ENCODE results near the gene NEU3.
"Not testable (repeated sequence)": the region's sequence is repeated elsewhere in the genome, so short reads cannot be mapped to it uniquely, and the experiment has no call there.

Gene NEU3

GRCh38 chr11:75029836-75030631 lies 41.3 kb downstream of the NEU3 start:
- no peak for DNase-seq

DNA sequence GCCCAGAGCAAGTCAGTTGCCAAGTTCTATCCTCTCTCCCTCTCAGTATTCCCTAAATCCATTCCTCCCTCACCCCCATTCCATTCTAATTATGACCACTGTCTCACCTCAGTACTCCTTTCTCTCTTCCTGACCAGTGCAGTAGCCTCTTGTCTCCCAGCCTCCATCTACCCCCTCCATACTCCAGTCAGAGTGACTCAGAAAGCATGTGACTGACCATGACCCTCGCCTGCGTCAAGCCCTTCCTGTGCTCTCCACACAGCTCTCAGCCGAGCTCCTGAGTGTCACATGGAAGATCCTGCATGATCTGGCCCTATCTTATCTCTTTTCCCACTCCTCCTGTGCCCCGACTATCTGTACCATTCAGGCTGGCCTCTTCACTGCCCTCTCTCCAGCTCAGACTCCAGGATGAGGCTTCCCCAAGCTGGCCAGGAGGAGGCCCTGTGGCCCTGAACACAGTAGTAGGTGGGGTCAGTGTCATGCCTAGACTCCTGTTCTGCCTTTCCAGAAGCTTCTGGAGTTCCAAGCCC lies 42.6 kb downstream of the NEU3 start:
- no peak for DNase-seq

DNA sequence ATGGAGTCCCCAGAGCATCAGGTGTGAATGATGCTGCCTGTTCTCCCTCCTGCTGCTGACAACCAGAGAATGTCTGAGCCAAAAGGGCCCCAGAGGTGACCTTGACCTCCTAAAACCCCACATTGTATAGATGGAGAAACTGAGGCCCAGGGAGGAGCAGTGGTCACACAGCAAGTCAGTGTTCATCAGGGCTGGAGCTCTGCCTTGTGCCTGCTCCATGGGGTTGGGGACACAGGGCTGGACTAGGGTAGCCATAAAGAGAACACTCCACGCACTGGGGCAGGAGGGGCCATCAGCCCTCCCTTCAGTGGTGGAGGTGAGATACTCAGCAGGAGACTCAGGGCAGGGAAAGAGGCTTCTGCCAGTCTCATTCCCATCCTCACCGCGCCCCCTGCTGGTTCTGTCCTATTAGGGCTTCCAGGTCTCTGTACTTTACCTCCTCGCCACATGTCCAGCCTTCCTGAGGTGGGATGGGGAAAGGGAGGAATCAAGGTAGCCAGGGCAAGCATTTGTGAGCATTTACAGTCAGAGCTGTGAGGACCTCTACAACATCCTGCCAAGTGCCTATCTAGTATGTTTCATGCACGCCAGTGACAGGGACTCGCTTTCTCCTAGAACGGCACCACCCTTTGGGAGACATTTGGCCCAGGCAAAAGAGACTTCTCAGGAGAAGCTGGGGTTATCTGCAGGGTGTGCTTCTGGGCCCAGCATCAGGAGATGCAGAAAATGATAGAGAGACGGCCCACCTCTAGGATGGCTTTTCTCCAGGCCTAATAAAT lies 43.2 kb downstream of the NEU3 start:
- DNase-seq = no peak

DNA sequence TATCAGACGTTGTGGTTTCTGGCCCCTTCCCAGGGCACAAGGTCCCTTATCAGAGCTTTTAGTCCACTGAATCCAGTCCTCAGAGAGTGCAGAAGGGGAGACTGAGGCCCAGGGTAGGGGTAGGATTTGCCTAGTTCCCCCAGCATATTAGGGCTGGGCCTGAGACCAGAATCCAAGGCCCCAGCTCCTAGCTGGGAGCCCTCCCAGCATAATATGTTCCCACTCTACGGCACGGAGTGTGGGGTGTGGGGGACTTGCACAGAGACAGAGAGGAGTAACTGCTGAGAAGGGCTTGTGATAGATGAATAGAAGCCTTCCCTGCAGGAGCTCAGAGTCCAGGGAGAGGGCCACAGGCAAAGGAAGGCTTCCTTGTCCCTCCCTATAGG lies 43.8 kb downstream of the NEU3 start:
- DNase-seq = no peak

- no peak for DNase-seq
Observed at GRCh38 chr11:75033916-75034315, 45.2 kb downstream of the NEU3 start.

- DNase-seq = no peak
Observed at GRCh38 chr11:75035256-75035655, 46.5 kb downstream of the NEU3 start.

GRCh38 chr11:75035911-75036565 lies 47.3 kb downstream of the NEU3 start:
- no peak for DNase-seq

DNA sequence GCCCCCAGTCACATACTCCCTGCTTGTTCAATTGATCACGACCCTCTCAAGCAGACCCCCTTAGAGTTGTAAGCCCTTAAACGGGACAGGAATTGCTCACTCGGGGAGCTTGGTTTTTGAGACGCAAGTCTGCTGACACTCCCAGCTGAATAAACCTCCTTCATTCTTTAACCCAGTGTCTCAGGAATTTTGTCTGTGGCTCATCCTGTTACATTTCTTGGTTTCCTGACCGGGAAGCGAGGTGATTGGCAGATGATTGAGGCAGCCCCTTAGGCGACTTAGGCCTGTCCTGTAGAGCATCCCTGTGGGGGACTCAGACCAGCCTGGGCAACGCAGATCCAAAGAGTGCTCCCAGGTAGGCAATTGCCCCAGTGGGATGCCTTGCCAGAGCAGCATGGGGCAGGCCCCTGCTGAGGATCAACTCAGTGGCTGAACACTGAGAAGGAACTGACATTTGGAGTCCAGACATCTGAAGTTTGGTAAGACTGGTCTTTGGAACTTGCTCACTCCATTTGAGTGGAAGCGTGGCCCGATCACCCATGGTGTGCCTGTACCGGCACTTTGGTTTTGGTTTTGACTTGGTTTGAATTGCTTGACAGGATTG lies 51.5 kb downstream of the NEU3 start:
- no peak for DNase-seq

DNA sequence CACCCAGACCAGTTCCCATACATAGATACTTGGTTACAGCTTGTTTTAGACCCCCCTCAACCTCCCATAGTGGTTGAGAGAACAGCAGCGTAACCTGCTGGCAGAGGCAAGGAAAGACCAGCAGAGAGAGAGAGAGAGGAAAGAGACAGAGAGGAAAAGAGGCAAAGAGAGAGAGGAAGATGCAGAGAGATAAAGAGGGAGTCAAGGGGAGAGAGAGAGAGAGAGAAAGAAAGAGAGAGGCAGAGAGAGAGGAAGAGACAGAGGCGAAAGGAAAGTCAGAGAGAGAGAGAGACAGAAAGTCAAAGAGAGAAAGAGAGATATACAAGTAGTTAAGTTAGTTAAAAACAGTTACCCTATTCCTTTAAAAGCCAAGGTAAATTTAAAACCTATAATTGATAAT lies 52.5 kb downstream of the NEU3 start:
- DNase-seq = no peak

DNA sequence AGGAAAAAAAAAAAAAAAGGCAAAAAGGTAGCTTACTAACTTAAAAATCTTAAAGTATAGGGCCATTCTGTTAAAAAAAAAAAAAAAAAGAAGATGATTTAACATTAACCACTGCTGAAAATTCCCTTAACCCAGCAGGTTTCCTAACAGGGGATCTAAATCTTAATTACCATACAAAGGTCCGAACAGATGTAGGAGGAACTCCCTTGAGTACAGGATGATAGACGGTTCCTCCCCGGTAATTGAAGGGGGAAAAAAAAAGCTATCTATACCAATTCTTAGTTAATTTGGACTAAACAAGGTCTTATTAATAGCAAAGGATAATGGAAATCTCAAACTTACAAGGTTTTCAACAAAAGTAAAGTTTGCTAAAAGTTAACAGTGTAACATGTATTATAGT lies 53.1 kb downstream of the NEU3 start:
- not testable (repeated sequence) for DNase-seq

DNA sequence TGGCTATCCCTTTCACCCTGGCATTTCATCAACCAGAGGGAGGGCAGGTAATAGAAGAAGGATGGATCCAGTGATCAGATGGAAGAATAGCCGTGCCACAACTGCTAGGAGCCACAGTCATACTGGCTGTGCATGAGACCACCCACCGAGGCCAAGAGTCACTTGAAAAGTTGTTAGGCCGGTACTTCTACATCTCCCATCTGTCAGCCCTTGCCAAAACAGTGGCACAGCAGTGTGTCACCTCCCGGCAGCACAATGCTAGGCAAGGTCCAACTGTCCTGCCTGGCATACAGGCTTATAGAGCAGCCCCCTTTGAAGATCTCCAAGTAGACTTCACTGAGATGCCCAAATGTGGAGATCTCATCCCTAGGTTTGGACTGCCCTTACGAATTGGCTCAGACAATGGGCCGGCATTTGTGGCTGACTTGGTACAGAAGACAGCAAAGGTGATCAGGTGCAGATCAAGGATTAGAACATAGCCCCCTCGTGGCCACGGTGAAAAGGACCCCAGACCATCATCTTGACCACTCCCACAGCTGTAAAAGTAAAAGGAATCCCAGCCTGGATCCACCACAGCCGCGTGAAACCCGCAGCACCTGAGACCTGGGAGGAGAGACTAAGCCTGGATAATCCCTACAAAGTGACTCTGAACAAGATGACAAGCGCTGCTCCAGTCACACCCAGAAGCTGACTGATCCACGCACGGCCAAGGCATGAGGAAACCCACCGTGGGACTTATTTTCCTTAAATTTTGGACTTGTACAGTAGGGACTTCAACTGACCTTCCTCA lies 55.8 kb downstream of the NEU3 start:
- not testable (repeated sequence) for DNase-seq

GRCh38 chr11:75046668-75047067 lies 57.9 kb downstream of the NEU3 start:
- not testable (repeated sequence) for DNase-seq

- no peak for DNase-seq
Observed at GRCh38 chr11:75047191-75047590, 58.5 kb downstream of the NEU3 start.

DNA sequence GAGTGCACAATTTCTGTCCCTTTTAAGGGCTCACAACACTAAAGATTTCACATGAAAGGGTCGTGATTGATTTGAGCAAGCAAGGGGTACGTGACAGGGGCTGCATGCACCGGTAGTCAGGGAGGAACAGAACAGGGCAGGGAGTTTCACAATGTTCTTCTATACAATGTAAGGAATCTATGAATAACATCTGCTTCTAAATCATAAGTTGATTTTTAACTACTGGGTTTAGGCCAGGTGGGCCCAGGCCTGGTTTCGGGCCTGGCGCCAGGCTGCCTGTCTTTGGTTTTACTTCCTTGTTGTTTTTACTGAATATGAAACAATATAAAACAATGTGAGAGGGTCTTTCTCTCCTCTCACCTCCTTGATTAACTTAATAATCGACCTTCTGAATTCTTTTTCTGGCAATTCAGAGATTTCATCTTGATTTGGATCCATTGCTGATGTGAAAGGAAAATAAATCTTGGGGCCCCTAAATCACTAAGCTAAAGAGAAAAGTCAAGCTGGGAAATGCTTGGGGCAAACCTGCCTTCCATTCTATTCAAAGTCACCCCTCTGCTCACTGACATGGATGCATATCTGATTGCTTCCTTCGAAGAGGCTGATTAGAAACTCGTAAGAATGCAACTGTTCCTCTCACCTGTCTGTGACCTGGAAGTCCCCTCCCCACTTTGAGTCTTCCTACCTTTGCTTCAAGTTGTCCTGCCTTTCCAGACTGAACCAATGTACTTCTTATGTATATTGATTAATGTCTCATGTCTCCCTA lies 61.0 kb downstream of the NEU3 start:
- DNase-seq = not testable (repeated sequence)

DNA sequence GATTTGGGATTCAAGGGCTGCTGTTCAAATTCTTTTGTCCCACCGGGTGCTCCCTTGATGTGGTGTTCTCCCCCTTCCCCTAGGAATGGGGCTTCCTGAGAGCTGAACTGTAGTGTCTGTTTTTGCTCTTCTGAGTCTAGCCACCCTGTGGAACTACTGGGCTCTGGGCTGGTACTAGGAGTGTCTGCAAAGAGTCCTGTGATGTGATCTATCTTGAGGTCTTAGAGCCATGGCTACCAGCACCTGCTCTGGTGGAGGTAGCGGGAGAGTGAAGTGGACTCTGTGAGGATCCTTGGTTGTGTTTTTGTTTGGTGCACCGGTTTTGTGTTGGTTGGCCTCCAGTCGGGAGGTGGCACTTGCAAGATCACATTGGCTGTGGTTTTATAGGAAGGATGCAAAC lies 61.8 kb downstream of the NEU3 start:
- no peak for DNase-seq

- DNase-seq = no peak
Observed at GRCh38 chr11:75051043-75051442, 62.3 kb downstream of the NEU3 start.

GRCh38 chr11:75052457-75052856 lies 63.7 kb downstream of the NEU3 start:
- DNase-seq = no peak

DNA sequence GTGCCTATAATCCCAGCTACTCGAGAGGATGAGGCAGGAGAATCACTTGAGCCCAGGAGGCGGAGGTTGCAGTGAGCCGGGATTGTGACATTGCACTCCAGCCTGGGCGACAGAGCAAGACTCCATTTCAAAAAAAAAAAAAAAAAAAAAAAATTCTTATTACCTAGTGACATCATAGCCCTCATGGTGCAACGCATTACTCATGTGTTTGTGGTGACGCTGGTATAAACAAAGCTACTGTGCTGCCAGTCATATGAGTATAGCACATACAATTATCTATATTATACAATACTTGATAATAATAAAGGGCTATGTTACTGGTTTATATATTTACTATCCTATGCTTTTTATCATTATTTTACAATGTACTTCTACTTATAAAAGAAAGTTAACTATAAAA lies 66.8 kb downstream of the NEU3 start:
- no peak for DNase-seq

- no peak for DNase-seq
Observed at GRCh38 chr11:75056814-75057213, 68.1 kb downstream of the NEU3 start.

- no peak for DNase-seq
Observed at GRCh38 chr11:75059299-75059698, 70.6 kb downstream of the NEU3 start.

DNA sequence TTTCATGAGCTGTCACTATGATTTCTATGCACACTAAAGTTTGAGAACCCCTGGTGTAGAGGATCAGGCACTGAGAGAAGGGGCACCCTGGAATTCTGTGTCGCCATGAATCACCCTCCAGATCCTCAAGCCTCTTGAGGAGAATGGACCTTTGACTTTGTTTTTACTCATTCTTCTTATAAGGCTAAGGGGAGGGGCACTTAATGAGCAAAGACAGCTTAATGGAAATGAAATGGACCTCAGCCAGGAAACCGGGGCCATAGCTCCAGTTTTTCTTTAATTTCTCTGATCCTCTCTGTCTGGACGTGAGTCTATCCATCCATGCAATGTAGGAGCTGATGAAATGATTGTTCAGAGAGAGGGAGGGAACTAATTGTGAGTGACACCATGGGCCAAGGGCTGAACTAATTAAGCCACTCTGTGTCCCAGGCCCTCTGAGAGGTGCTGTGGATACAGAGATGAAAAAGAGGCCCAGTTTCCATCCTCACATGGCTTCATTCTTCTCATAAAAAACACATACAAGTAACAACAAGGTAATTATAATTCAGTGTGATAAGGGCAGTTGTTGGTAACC lies 75.1 kb downstream of the NEU3 start:
- DNase-seq = no peak
